ENCODE results near the gene LEMD2. TPM values are rescaled to one million over a fixed set of nuclear protein-coding genes. Genes with fewer than 3 reads are reported as not detected.

Gene LEMD2
- total RNA-seq, 4 donors from 2014 or later, result 36.4 to 65.3 (median 55.4) TPM

GRCh38 chr6:33721508-33721907, 67.4 kb downstream of the LEMD2 start:
- peaks cover 4 to 14% (median 11%) of the 10 kb centered on the region in 4 donors for H3K4me1 ChIP-seq
- peaks cover 0 to 27% (median 0%) of the 10 kb centered on the region in 4 donors for H3K36me3 ChIP-seq
- no peak overlapping the region for H3K4me3 ChIP-seq
- TF ChIP-seq CTCF (IDR thresholded peaks at IDR 0.05), result no peak
- no peak for TF ChIP-seq EP300 (IDR thresholded peaks at IDR 0.05)
- TF ChIP-seq POLR2A (IDR thresholded peaks at IDR 0.05; ENCODE audit: low read depth), result no peak
- TF ChIP-seq POLR2AphosphoS5 (IDR thresholded peaks at IDR 0.05), result no peak
- intact Hi-C loops (cut with DNase I), result no loop called here
- H3K27me3 ChIP-seq, result peaks cover 0 to 6% (median 0%) of the 10 kb centered on the region in 4 donors
- H3K27ac ChIP-seq (replicated peaks in 1 of 4), result no peak overlapping the region
- WGBS, result 67% methylated on average over 5 of the region's 5 CpGs
- no peaks in the 10 kb centered on the region for H3K9me3 ChIP-seq
- DNase-seq (ENCODE audit: extremely low spot score), result no peak

Other genes starting within 250 kb of the LEMD2 start
- gene BAK1, start 208.9 kb downstream of the LEMD2 start, total RNA-seq, result 10 to 100 TPM in 3 of 4 donors, 1 to 10 TPM in 1; 9.9 to 13.1 (median 11.7) TPM
- 10 to 100 TPM; 12.1 to 24.9 (median 20.5) TPM for gene ITPR3, start 167.8 kb downstream of the LEMD2 start, total RNA-seq
- 10 to 100 TPM in 3 of 4 donors, 1 to 10 TPM in 1; 9.4 to 22.2 (median 14.7) TPM for gene UQCC2, start 77.4 kb downstream of the LEMD2 start, total RNA-seq
- gene IP6K3, start 42.2 kb downstream of the LEMD2 start, total RNA-seq, result 1 to 10 TPM; 1.2 to 2.8 (median 1.7) TPM
- gene MLN, start 14.9 kb upstream of the LEMD2 start, total RNA-seq, result not detected

Data from esophagus muscularis mucosa (tissue), 4 donors.